NOMO-1 (cell line): ENCODE data around the gene STT3B.
"Not testable (repeated sequence)": the region's sequence is repeated elsewhere in the genome, so short reads cannot be mapped to it uniquely, and the experiment has no call there.

Source experiments
- DNase-seq, 2 experiments: peaks; one replicate each; lab custom pipeline; 2025; ENCODE audit not compliant: unreplicated experiment in 2 of 2; lab: John Stamatoyannopoulos, UW

Gene STT3B

DNA sequence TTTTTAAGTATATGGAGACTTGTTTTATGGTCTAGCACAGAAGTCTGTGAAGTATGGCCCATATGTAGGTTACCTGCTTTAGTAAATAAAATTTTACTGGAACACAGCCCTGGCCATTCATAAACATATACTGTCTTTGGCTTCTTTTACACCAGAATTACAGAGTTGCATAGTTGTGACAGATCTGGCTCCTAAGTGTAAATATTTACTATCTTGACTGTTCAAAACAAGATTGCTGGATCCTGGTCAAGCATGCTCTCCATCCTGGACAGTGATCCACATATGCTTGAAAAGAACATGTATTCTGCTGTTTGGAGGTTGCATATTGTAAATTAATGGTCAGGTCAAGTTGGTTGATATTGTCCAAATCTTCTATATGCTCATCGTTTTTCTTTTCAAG lies 57.9 kb downstream of the STT3B start:
- no peak for DNase-seq

DNA sequence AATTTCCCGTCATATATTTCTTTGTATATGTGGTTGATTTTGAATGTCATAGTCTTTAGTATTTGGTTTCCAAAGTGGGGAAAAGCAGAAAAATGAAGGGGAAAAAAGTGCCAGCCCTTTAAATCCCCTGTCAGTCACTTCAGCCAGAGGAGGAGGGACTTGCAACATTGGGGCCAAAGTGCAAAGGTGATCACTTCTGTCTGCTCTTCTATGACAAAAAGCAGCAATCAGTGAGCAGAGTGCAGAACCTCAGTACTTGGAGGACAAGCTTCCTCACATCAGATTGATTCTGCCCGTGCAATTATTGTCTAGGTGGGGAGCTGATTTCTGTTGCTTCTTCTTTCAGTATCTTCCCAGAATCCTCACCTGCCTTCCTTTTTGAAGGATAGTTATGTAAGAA lies 60.0 kb downstream of the STT3B start:
- DNase-seq = no peak

DNA sequence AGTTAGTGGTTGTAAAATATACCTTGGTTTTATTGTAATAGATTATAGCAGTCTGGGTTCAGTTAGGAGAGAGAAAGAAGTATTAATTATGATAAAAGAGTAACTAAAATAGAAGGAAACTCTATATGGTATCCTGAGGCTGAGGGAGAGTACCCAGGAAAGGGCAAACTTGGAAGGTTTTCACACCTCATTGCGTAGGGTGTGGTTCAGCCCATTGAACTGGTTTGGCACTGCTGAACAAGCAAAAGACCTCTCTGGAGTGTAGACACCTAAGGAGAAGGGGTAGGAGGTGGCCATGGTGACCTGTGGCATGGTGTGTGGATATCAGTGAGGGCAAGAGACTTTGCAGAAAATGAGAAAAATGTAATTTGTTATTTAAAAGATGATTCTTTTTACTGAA lies 63.5 kb downstream of the STT3B start:
- DNase-seq = no peak

DNA sequence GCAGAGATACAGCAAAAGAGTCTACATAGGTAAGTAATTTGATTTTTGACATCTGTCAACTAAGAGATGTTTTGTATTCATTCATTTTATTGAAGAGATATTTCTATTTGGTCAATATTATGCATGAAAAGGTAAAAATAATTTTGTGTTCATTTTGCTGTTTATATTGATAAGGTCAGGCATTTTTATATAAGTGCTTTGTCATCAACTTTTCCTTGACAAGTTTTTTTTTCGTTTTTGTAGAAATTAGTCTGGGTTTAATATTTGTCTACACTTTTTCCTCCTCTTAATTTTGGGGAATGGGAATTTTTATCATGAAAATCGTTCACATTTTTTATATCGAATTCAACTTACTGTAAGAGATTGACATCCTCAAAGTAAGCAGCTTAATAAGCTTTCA lies 67.7 kb downstream of the STT3B start:
- DNase-seq = no peak

DNA sequence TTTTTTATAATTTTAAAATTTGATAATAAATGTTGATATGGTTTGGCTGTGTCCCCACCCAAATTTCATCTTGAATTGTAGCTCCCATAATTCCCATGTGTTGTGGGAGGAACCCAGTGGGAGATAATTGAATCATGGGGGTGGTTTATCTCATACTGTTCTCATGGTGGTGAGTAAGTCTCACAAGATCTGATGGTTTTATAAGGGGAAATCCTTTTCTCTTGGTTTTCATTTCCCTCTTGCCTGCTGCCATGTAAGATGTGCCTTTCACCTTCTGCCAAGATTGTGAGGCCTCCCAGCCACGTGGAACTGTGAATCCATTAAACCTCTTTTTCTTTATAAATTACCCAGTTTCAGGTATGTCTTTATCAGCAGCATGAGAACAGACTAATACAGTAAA lies 72.6 kb downstream of the STT3B start:
- not testable (repeated sequence) for DNase-seq

DNA sequence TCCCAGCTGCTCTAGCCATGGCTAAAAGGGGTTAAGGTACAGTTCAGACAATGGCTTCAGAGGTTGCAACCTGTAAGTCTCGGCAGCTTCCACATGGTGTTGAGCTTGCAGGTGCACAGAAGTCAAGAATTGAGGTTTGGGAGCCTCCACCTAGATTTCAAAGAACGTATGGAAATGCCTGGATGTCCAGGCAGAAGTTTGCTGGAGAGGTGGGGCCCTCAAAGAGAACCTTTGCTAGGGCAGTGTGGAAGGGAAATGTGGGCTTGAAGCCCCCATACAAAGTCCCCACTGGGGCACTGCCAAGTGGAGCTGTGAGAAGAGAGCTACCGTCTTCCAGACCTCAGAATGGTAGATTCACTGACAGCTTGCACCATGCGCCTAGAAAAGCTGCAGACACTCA lies 73.7 kb downstream of the STT3B start:
- DNase-seq = no peak

DNA sequence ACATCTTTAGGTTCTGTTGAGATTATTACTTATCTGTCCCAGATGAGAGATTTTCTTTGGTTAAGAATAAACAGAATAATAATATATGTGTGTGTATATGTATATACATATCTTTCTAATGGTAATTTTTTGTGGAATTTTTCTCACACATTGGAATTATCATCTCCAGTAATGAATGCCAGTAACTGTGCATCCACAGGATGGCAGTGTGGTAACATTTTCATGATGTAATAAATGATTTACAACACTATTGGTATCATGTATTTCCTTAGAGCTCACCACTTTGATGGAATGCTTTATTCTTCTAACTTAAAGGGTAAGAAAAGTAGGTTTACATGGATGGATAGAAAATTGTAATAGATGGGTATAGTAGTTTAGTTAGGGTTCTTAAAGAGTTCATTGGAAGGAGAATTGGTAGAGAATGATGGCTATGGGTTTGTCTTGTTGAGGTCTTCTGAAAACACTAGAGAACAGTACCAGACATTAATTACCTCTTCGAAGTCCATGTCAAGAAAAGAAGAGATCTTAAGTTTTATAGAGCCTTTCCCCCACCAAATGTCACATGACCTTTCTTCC lies 78.1 kb downstream of the STT3B start:
- peak in 1 of 2 experiments; percentile 12 for DNase-seq

DNA sequence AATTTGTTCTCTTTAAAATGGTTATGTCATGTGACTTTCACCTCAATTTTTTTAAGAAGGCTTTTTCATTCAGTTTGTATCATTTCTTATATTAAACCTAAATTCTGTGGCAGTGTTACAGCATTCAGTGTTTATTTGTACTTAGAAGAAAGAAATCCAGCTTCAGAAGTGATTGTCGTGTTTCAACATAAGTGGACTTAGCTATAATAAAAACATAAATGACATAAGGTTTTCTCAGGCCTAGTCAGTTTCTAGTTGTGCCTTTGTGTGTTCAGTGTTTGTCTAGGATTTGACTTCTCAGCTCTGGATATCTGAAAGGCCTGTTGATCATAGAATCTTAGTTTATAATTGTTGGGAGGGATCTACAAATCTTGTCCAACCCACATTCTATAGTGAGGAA lies 80.5 kb downstream of the STT3B start:
- DNase-seq = no peak

DNA sequence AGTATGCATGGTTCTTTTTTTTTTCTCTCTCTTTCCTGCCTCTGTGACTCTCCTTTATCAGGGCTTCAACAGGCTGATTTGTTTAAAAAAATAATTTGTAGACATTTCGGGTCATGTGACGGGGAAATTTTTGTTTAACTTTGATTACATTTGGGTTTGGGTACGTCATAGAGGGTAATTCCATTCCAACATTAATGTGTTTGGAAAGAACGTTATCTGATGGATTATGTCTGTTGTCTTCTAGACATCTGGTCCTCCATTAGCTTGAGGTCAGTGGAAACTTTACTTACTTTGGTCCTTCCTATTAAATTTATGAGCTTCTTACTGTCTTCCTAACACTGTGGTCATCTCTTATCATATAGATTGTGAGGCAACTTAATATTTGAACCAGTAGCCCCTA lies 80.9 kb downstream of the STT3B start:
- DNase-seq = no peak

DNA sequence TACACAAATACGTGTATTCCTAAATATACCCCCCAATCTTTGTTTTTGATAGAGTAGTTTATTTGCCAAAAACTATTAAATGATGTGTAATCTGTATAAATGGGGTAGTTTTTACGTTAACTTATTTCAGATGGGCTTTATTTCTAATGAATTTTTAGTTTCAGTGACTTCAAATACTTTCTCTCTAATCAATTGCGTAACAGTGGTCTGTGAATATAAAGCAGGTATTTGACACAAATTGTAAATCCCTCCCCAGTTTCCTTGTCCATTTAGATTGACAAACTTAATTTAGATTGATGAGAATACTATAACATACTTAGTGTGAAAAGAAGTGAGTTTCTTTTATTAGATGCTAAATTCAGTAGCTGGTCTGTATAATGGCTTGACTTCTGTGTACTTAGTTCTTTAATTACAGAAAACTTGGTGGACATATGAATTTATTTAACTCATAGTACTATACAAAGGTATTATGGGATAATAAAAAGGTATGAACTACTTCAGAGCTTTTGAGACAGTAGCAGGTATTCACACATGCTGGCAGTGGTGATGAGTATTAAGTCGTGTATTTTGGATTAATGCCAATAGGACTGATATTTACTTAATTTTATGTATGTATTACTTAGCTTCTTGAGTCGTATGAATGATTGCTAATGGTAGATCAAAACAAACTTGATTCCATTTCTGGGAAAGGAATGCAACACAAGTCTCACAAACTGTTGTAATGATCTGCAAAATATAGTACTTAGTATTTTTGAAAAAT lies 81.6 kb downstream of the STT3B start:
- no peak for DNase-seq

DNA sequence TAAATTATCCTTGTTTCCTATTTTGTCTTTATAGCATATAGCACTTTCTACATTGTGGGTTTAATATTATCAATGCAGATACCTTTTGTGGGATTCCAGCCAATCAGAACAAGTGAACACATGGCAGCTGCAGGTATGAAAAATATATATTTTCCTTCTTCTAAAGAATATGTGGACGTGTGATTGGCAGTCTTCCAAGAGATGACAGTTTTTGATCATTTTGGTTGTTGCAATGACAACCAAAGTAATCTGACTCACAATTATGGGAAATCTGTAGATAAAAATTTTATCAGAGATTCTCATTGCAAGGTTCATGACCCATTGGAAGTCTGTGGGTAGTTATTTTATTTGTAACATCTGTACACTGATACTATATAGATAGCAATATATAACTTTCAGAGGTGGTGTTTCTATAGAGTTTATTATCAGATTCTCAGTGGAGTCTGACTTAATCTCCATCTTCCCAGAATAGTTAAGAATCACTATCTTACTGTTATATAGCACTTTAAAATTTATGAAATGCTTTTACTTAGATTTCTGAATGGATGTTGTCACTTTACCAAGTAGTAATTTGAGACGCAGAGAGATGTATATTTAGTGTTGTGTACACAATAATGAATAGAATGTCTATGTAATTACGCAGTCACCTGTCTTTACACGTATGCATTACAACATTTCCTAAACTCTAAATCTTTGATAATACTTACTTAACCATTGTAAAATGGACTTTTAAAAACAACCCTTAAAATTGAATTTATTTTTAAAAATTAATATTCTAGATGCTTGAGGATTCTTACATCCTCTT lies 82.5 kb downstream of the STT3B start:
- no peak for DNase-seq

DNA sequence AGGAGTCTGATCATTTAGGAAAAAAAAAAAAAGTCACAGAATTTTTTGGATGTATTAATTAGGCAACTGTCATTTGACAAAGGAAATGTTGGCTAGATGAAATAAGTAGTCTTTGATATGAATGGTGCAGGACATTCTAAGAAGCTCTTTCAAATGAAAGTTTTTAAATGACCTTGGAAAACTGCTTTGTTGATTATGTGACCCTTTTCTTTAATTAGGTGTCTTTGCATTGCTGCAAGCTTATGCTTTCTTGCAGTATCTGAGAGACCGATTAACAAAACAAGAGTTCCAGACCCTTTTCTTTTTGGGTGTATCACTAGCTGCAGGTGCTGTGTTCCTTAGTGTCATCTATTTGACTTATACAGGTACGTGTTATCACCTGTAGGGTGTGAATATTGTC lies 84.0 kb downstream of the STT3B start:
- DNase-seq = no peak

DNA sequence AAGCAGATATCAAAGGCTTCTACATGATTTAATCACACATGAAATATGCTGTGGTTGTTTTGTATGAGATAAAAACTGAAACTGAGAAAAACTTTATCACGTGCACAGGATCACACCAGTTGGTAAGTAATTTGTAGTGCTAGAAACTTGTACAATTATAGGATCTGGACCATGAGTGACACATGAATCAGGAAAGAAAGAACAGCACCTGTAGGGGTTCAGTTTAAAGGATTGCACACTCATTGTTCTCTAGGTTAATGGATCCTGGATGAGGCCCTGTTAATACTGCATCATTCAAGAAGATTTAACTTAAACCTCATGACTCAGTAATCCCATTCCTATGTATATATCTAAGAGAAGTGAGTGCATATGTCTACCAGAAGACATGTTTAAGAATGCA lies 87.9 kb downstream of the STT3B start:
- DNase-seq = no peak

DNA sequence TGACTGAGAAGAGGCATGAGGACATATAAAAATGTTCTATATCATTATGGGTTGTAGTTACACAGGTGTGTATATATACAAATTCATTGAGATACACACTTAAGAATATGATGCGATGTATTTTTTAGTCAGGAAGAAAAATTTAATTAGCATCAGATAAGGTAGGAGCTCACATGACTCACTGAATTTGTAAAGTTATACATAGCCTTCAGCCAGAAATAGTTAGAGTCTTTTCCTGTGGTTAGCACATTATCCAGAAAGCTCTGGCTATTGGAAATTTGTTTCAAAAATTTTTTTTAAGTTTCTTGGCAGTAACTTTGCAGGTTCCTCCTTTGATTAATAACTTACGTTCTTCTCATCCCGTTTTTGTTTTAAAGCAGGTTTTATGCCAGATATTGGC lies 88.6 kb downstream of the STT3B start:
- DNase-seq = no peak

DNA sequence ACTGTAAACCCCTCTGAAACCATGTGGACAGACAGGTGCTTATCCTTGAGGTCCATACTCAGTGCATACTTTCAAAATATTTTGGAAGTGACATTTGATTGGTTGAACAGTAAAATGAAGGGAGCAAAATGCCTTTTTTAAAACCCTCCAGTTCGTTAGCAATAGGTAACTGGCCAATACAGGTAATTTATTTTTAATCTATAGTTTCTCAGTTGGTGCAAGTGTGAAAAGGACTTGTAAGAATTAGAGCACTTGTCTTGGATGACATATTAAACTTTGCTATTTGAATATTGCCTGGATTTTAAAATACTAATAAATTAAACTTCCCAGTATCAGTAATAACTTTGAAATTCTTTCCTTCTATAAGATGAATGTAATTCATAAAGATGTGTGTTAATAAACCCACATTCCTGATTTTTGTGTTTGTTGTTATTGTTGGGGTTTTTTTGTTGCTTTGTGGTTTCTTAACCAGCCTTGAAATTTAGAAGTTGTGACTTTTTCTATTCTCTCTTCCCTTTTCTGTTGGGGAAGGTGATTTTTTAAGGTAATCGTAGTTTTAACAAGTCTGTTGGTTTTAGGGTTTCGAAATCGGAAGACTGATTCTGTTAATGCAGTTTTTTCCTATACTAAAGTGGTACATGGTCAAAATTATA lies 90.0 kb downstream of the STT3B start:
- DNase-seq = peak in 1 of 2 experiments; percentile 62

DNA sequence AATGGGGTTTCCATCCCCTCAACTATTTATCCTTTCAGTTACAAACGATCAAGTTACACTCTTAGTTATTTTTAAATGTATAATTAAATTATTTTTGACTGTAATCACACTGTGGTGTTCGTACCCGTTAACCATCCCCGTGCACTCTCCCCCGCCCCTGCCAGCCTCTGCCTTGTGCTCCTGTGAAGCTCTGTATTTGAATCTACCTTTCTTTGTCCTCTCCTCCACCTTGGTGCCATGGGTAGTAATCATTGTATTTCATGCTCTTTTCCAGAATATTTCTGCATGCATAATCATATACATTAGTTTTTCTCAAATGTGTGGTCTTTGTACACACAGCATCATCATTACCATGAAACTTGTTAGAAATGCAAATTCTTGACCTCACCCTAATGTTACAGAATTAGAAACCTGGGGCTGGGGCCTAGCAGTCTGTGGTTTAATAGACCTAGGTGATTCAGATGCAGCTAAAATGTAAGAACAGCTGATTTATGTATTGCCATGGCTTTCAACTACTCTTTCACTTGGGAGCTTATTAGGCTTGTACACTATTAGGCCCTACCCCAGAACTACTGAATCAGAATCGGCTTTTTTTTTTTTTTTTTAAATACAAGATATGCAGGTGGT lies 91.5 kb downstream of the STT3B start:
- DNase-seq = no peak

DNA sequence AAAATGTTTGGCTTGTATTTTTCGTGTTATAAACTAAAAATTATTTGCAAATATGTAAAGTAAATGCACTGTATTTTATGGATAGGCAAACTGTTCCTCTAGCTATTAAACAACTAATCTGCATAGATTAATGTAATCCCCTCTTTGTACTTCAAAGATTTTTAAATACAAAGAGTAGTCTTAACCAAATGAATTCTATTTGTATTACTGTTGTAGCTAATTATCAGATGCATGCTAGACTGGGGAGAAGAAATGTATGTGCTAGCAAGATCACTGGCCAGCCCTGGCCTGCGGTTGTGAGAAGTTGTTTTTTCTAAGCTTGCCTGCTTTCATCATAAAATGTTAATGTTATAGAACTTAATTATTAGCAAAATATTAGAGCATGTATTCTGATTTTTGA lies 92.6 kb downstream of the STT3B start:
- no peak for DNase-seq

DNA sequence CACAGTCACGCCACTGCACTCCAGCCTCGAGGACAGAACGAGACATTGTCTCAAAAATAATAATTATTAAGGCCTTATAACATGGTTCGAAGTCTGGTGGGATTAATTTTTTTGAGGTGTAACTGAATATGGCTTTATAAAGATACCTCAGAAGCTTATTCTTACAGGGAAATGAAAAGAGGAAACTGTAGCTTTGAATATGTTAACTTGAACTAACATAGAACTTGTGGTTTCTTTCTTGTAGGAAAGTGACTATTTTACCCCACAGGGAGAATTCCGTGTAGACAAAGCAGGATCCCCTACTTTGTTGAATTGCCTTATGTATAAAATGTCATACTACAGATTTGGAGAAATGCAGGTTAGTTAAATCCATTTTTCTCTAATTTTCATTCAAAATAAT lies 96.3 kb downstream of the STT3B start:
- DNase-seq = peak in 1 of 2 experiments; percentile 54

DNA sequence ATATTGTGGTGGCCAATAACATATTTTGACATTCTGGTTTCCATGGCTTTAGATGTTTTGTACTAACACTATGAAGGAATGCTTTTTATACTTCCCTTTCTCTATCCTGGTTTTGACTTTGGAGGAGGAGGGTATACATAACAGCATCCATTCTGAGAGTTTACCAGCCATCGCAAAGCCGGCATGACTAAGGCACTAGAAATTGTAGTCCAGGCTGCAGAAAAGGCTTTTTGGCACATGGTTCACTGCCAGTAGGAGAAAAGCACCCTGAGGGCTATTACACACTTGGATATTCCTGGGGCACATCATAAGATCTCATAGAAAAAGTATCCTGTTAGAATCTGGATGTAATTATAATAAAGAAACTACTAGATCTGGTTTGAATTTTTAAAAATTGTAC lies 101.8 kb downstream of the STT3B start:
- no peak for DNase-seq

DNA sequence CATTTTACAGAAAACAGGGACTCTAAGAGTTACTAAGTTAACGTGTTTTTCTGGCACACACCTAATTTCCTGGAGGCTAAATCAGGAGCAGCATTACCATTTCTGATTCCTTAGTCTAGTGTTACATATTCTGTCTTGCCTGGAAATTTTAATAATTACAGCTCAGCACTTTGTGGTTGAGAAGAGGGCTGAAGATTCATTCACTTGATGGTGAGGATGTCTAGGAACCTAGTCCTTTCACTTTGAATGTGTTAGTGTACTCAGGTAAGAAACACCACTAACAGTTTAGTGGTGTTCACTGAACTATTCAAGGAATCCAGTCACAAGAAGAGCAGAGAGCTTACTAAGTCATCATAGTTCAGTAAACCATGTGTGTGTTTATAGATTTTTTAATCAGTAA lies 102.8 kb downstream of the STT3B start:
- no peak for DNase-seq

DNA sequence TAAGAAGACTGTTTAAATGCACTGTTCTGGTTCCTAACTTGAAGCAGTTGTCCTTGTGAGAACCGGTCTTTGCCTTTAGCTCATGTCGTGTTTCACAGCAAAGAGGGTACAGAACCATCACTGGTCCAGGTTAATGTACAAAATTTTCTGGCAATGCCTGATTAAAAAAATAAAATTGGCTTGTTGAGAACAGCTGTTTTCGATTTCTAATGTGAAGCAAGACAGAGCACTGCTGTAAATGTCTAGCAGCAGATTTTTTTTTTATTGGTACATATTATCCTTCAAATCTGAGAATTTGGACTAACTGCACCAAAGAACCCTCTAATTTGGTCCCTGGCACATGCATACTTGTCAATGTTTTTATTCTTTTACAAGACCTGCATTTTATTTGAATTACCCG lies 103.3 kb downstream of the STT3B start:
- no peak for DNase-seq
